NCI-H2227 treated with DMSO at 0.1 percent for 48 hours (cell line): ENCODE data around the gene NCS1.
A peak's percentile ranks its signal among the peaks of the same experiment; 100 is the strongest.
"Not testable (repeated sequence)": the region's sequence is repeated elsewhere in the genome, so short reads cannot be mapped to it uniquely, and the experiment has no call there.

Source experiments
- DNase-seq: peaks from one replicate; lab custom pipeline; 2025; lab: John Stamatoyannopoulos, UW

Gene NCS1

GRCh38 chr9:130239741-130240241, 67.6 kb downstream of the NCS1 start:
- DNase-seq: no peak

DNA sequence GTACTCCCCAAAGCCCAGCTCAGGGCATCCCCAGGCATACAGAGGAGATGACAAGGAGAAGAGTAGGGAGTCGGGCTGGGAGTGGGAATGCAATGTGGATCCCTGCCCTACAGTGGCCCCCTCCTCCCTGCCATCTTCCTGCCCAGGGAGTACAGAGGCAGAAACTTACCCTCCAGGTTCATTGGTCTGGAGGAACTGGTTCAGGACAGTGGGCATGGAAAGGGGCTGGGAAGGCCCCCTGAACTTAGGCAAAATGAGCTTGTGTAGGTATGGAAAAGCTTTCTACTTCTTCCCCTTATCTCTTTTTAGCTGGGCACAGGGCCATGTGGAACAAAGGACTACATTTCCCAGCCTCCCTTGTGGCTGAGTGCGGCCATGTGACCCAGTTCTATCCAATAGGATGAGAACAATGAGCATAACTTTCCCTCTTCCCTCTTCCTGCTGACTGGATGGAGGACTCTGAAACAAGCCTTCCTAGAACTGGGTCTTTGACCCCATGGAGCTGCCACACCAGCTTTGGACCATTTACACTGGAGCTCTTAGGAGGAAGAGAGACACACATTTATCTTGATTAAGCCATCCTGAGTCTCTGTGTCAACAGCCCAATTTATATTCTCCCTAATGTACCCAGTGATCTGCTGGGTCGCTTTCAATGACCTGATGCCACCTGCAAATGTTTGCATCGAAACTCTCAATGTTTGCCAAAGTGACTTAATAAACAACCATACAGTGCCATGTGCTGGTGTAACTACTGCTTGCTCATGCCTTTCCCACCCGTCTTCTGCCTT, 68.4 kb downstream of the NCS1 start:
- DNase-seq: peak; percentile 20

DNA sequence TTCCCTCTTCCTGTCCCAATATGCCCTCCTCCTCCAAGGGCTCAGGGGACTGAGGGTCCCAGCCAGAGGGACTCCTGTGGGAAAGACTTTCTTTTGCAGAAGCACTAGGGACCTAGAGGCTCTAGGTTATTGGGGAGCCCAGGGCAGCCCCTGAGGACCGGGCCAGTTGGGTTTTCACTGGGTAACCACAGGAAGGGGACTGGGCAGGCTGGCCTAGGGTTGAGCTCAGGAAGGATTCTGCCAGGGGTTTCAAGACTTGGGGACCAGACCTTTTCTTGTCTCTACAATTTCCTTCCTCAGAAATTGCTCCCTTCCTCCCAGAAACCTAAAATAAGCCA, 69.0 kb downstream of the NCS1 start:
- DNase-seq: no peak

GRCh38 chr9:130242270-130243014, 70.2 kb downstream of the NCS1 start:
- no peak for DNase-seq

DNA sequence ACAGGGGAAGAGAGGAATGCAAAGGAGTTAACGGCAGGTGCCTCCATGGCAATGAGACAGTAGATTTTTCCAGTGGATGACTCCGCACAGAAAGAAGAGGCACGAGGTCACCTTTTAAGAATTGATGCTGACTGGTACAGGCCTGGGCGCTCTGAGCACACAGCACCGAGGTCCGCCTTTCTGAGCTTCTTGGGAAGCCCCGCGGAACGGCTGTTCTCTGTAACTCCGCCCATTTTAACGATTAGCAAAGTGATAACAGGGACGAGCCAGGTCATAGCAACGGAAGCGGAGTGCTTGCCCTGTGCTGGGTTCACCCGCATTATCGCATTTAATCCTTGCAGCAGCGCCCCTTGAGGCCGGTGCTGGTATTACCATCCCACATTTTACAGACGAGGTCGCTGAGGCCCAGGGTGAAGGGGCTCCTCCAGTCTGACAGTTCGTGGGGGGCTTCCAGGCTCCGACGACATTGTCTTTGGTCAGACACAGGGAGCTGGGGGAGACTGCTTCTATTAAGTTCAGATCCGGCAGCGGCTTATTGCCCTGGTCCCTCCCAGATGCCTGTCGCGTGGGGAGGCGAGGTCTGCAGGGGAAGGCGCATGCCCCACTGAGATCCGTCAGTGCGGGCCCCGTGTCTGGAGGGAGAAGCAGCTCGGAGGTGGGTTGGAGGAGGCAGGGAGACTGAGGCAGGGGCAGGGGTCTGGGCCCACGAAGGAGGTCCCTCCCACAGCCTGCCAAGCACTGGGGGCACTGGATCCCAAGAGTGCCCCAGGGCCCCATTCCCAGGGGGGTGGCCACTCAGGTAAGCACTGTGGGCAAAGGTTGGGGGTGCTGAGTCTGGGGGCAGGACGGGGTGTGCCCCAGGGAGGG, 71.0 kb downstream of the NCS1 start:
- DNase-seq: no peak

- DNase-seq: no peak
Observed at GRCh38 chr9:130243882-130244170, 71.6 kb downstream of the NCS1 start.

DNA sequence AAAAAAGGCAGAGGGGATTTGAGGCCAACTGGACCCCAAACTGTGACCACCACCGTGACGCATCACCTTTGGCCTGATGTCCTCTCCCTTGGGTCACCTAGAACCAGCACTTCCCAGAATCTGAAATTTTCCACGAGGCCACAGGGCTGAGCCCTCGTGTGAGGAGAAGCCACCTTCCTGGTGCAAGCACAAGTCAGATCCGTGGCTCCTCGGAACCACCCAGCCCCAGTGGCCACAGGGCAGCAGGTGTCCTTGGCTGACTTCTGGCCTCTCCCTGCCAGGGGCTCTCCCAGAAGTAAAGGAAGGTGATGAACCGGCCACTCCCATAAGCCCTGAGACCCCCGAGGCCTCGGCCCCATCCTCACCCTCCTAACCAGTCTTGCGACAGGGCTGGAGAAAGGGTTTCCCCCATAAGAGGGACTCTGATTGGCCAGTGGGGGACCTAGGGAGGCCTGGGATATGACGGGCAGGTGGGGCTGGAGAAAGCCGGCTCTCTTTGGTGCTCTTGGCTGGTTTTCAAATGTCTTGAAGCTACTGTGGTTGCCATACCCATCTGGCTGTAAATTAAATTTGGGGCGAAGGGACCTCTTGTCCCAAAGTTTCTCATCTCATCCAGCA, 72.5 kb downstream of the NCS1 start:
- no peak for DNase-seq

- DNase-seq: no peak
Observed at GRCh38 chr9:130245474-130245873, 73.3 kb downstream of the NCS1 start.

DNA sequence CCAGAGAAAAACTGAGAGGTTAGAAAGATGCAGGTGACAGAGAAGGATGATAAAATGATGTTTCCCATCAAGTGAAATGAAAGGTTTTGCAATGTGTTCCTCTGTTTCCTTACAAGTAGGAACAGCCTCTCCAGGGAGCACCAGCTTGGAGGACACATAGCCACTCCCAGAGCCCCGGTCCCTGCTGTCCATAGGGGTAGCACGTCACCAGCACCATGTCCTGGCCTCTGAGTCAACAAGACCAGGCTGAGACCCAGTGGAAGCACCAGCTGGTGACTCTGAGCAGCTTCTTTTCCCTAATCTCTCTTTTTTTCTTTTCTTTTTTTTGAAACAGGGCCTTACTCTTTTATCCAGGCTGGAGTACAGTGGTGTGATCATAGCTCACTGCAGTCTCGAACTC, 73.9 kb downstream of the NCS1 start:
- no peak for DNase-seq

- no peak for DNase-seq
Observed at GRCh38 chr9:130254747-130255630, 82.8 kb downstream of the NCS1 start.

- no peak for DNase-seq
Observed at GRCh38 chr9:130255631-130256134, 83.5 kb downstream of the NCS1 start.

GRCh38 chr9:130256644-130257043, 84.4 kb downstream of the NCS1 start:
- DNase-seq: no peak

GRCh38 chr9:130258137-130258536, 85.9 kb downstream of the NCS1 start:
- DNase-seq: not testable (repeated sequence)

GRCh38 chr9:130259044-130259443, 86.8 kb downstream of the NCS1 start:
- DNase-seq: no peak

- DNase-seq: no peak
Observed at GRCh38 chr9:130260816-130261765, 88.9 kb downstream of the NCS1 start.

- no peak for DNase-seq
Observed at GRCh38 chr9:130262061-130262745, 90.0 kb downstream of the NCS1 start.

DNA sequence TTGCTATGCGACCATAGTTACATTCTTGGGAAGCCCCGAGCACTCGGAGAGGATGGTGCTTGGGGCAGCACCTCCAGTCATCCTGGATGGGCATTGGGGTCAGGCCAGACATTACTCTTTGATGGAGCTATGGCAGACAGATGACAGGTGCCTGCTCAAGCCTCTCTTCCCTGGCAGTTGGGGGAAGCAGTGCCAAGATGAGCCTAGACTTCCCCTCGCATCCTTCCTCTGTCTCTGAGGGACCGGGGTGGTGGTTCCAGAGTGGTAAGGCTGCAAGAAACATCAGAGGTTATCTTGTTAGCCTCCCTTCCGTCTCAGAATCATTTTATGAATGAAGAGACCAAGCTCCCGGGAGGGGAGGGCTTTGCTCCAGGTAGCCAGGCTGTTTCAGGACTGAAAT, 90.6 kb downstream of the NCS1 start:
- no peak for DNase-seq

- DNase-seq: no peak
Observed at GRCh38 chr9:130263601-130264413, 91.6 kb downstream of the NCS1 start.
